PC-9 (cell line): ENCODE data around the gene SHROOM2.

ENCODE experiments used
- CTCF ChIP-seq: fragments of 200-600 bp; sonication (generic); conservative IDR thresholded peaks from 2 replicates; pipeline ENCODE4 v1.6.1; 2017; ENCODE audit warnings: mixed run types, antibody characterized with exemption, mild to moderate bottlenecking, moderate library complexity
- EZH2 ChIP-seq: fragments of 200-600 bp; sonication (generic); IDR thresholded peaks from 2 replicates; pipeline ENCODE4 v1.8.0; 2017; ENCODE audit warnings: antibody characterized with exemption, low read depth

- TF ChIP-seq CTCF: no peak
- TF ChIP-seq EZH2: no peak
Observed at GRCh38 chrX:9876201-9876600, 90.0 kb downstream of the SHROOM2 start.
